T-helper 2 cell treated with Interferon-gamma antibody and Interleukin-4, amounts not matched to agents 100 ng/mL and 5 ng/mL, for 36 hours (primary cell): ENCODE results near the gene LGALS9B. TPM values are rescaled to one million over a fixed set of nuclear protein-coding genes. Genes with fewer than 3 reads are reported as not detected.
"Not testable (repeated sequence)": the region's sequence is repeated elsewhere in the genome, so short reads cannot be mapped to it uniquely, and the experiment has no call there.

Experiments used
- intact Hi-C: fragments of 100-400 bp; cut with micrococcal nuclease; formaldehyde crosslinking; loops from one replicate; pipeline ENCODE4 v1.15.1; 2023
- total RNA-seq: library from RNA; stranded (reverse); gene quantifications from 2 replicates; pipeline ENCODE4 v1.2.3, GENCODE V29; 2022

The LGALS9B gene
- 2.0 and 2.2 TPM in 2 replicates for total RNA-seq

GRCh38 chr17:20467447-20467846, at the start of gene LGALS9B:
Gene LGALS9B (minus strand): TSS chr17:20467539. CDS start chr17:20467470, 69 bp downstream.
- intact Hi-C loops = not testable (repeated sequence)

- intact Hi-C loops = not testable (repeated sequence)
Measured at GRCh38 chr17:20516986-20517385, 49.6 kb upstream of the LGALS9B start.

- intact Hi-C loops = not testable (repeated sequence)
Measured at GRCh38 chr17:20515099-20515498, 47.8 kb upstream of the LGALS9B start.

GRCh38 chr17:20513539-20513938, 46.2 kb upstream of the LGALS9B start:
- intact Hi-C loops = not testable (repeated sequence)

- intact Hi-C loops = not testable (repeated sequence)
Measured at GRCh38 chr17:20512378-20512777, 45.0 kb upstream of the LGALS9B start.

- intact Hi-C loops = not testable (repeated sequence)
Measured at GRCh38 chr17:20511778-20512177, 44.4 kb upstream of the LGALS9B start.

- intact Hi-C loops = not testable (repeated sequence)
Measured at GRCh38 chr17:20505333-20505732, 38.0 kb upstream of the LGALS9B start.

GRCh38 chr17:20504388-20505066, 37.2 kb upstream of the LGALS9B start:
- intact Hi-C loops = not testable (repeated sequence)

GRCh38 chr17:20501896-20502295, 34.6 kb upstream of the LGALS9B start:
- intact Hi-C loops = not testable (repeated sequence)

GRCh38 chr17:20500346-20500745, 33.0 kb upstream of the LGALS9B start:
- intact Hi-C loops = not testable (repeated sequence)

GRCh38 chr17:20495420-20495819, 28.1 kb upstream of the LGALS9B start:
- intact Hi-C loops = not testable (repeated sequence)

GRCh38 chr17:20494735-20495134, 27.4 kb upstream of the LGALS9B start:
- intact Hi-C loops = not testable (repeated sequence)

- intact Hi-C loops = not testable (repeated sequence)
Measured at GRCh38 chr17:20494147-20494546, 26.8 kb upstream of the LGALS9B start.

- intact Hi-C loops = not testable (repeated sequence)
Measured at GRCh38 chr17:20492971-20493370, 25.6 kb upstream of the LGALS9B start.

GRCh38 chr17:20492099-20492498, 24.8 kb upstream of the LGALS9B start:
- intact Hi-C loops = not testable (repeated sequence)

- intact Hi-C loops = not testable (repeated sequence)
Measured at GRCh38 chr17:20484930-20485329, 17.6 kb upstream of the LGALS9B start.

- intact Hi-C loops = not testable (repeated sequence)
Measured at GRCh38 chr17:20479889-20480591, 12.7 kb upstream of the LGALS9B start.

GRCh38 chr17:20477398-20478071, 10.2 kb upstream of the LGALS9B start:
- intact Hi-C loops = not testable (repeated sequence)

GRCh38 chr17:20475137-20475831, 7.9 kb upstream of the LGALS9B start:
- intact Hi-C loops = not testable (repeated sequence)

GRCh38 chr17:20474081-20474480, 6.7 kb upstream of the LGALS9B start:
- intact Hi-C loops = not testable (repeated sequence)

GRCh38 chr17:20469946-20470345, 2.6 kb upstream of the LGALS9B start:
- intact Hi-C loops = not testable (repeated sequence)
